ENCODE measurements around the gene KRT82.

Gene KRT82

GRCh38 chr12:52356031-52356761, 49.9 kb downstream of the KRT82 start:
- no peaks in the 10 kb centered on the region; the same call in none of the 2 replicates for H3K27me3 ChIP-seq (replicated peaks; ENCODE audit: control insufficient read depth, insufficient read depth, low read length)
- DNase-seq (ENCODE audit: extremely low read depth, insufficient read length), result no peak
- no peak overlapping the region for H3K4me3 ChIP-seq (replicated peaks; ENCODE audit: low read depth, low read length)
- TF ChIP-seq CTCF (IDR thresholded peaks at IDR 0.05; ENCODE audit: insufficient read depth, low read length, poor library complexity, severe bottlenecking), result no peak
- no peaks in the 10 kb centered on the region for H3K36me3 ChIP-seq (ENCODE audit: control insufficient read depth, insufficient read depth, low read length)

- no peak for TF ChIP-seq CTCF (IDR thresholded peaks at IDR 0.05; ENCODE audit: insufficient read depth, low read length, poor library complexity, severe bottlenecking)
- no peak for DNase-seq (ENCODE audit: extremely low read depth, insufficient read length)
- Histone ChIP-seq H3K4me3 (replicated peaks; ENCODE audit: low read depth, low read length) (no peak overlapping the region), H3K36me3 (ENCODE audit: control insufficient read depth, insufficient read depth, low read length) (no peaks in the 10 kb centered on the region), H3K27me3 (replicated peaks; ENCODE audit: control insufficient read depth, insufficient read depth, low read length) (peaks cover 1% of the 10 kb centered on the region)
These were observed 51.0 kb downstream of the KRT82 start for GRCh38 chr12:52355176-52355575.

- Histone ChIP-seq H3K27me3 (replicated peaks; ENCODE audit: control insufficient read depth, insufficient read depth, low read length) (peaks cover 1% of the 10 kb centered on the region), H3K36me3 (ENCODE audit: control insufficient read depth, insufficient read depth, low read length) (no peaks in the 10 kb centered on the region), H3K4me3 (replicated peaks; ENCODE audit: low read depth, low read length) (no peak overlapping the region)
- no peak for TF ChIP-seq CTCF (IDR thresholded peaks at IDR 0.05; ENCODE audit: insufficient read depth, low read length, poor library complexity, severe bottlenecking)
- DNase-seq (ENCODE audit: extremely low read depth, insufficient read length), result no peak
These were observed 51.9 kb downstream of the KRT82 start for GRCh38 chr12:52354200-52354599.

GRCh38 chr12:52353766-52354165, 52.4 kb downstream of the KRT82 start:
- Histone ChIP-seq H3K27me3 (replicated peaks; ENCODE audit: control insufficient read depth, insufficient read depth, low read length) (peaks cover 1% of the 10 kb centered on the region), H3K4me3 (replicated peaks; ENCODE audit: low read depth, low read length) (no peak overlapping the region), H3K36me3 (ENCODE audit: control insufficient read depth, insufficient read depth, low read length) (no peaks in the 10 kb centered on the region)
- TF ChIP-seq CTCF (IDR thresholded peaks at IDR 0.05; ENCODE audit: insufficient read depth, low read length, poor library complexity, severe bottlenecking), result no peak
- DNase-seq (ENCODE audit: extremely low read depth, insufficient read length), result no peak

GRCh38 chr12:52352951-52353350, 53.2 kb downstream of the KRT82 start:
- DNase-seq (ENCODE audit: extremely low read depth, insufficient read length), result no peak
- no peaks in the 10 kb centered on the region for H3K36me3 ChIP-seq (ENCODE audit: control insufficient read depth, insufficient read depth, low read length)

More at GRCh38 chr12:52352951-52353350, 53.2 kb downstream of the KRT82 start:
- no peak for TF ChIP-seq CTCF (IDR thresholded peaks at IDR 0.05; ENCODE audit: insufficient read depth, low read length, poor library complexity, severe bottlenecking)
- H3K27me3 ChIP-seq (replicated peaks; ENCODE audit: control insufficient read depth, insufficient read depth, low read length), result peaks cover 1% of the 10 kb centered on the region
- no peak overlapping the region for H3K4me3 ChIP-seq (replicated peaks; ENCODE audit: low read depth, low read length)
